K562 (cell line): ENCODE measurements around the gene C1orf122. TPM values are rescaled to one million over a fixed set of nuclear protein-coding genes. Genes with fewer than 3 reads are reported as not detected.
A peak's percentile ranks its signal among the peaks of the same experiment; 100 is the strongest.

Source experiments
- ATAC-seq: fragments of 200-7000 bp; cut with Tn5 transposase; 3 replicates; pipeline ENCODE4 v1.9.1; 2020; ENCODE audit warnings: moderate library complexity
- BruUV-seq: library from RNA; stranded (reverse); fragments of 400-500 nt; replicated peaks from 2 replicates; lab custom pipeline; 2021; lab: Mats Ljungman, UMichigan
- CTCF ChIA-PET: fragments of 300-600 bp; formaldehyde crosslinking; extraction: SDS; loops from one replicate; lab custom pipeline; 2021; ENCODE audit warnings: low intra/inter-chr PET ratio; lab: Yijun Ruan, JAX
- POLR2A ChIA-PET: fragments of 300-600, 350-650 bp; sonication (Branson Sonifier 250); formaldehyde crosslinking; extraction: SDS; loops from one replicate; lab custom pipeline; 2021; ENCODE audit warnings: antibody characterized with exemption, inconsistent platforms; lab: Yijun Ruan, JAX
- DNase-seq, 4 experiments: peaks; one replicate each; pipeline versions ENCODE4 v3.0.0 to v3.0.0-alpha.2; 2011 to 2018; ENCODE audit warnings: low spot score in 3 of 4, mixed read lengths in 3 of 4; ENCODE audit errors: extremely low read depth in 1 of 4
- FAIRE-seq: peaks from 2 replicates; lab custom pipeline; 2011; peaks lifted over from hg19 to GRCh38; lab: Jason Lieb, UNC
- H2AFZ ChIP-seq: 2 replicates; pipeline ENCODE4 v1.6.0; 2011; ENCODE audit warnings: low read depth, low read length, control low read depth, inconsistent platforms
- H3K27ac ChIP-seq: fragments of 200-600 bp; 3 replicates; pipeline ENCODE4 v1.8.0; 2011; ENCODE audit warnings: low read depth, mild to moderate bottlenecking, control low read depth, inconsistent platforms, low read length, moderate library complexity, mixed read lengths; ENCODE audit errors: extremely low read depth
- H3K27me3 ChIP-seq, 2 experiments: fragments of 300-600 bp in 1 of 2; 2 replicates in 1 of 2; 3 replicates in 1 of 2; pipeline versions ENCODE4 v1.6.0 to v1.8.0; 2011; ENCODE audit warnings: inconsistent platforms in 2 of 2, low read length in 2 of 2, mild to moderate bottlenecking in 1 of 2, mixed read lengths in 1 of 2, moderate library complexity in 1 of 2; ENCODE audit not compliant: control insufficient read depth in 2 of 2, insufficient read depth in 2 of 2
- H3K36me3 ChIP-seq: fragments of 300-600 bp; 3 replicates; pipeline ENCODE4 v1.8.0; 2011; ENCODE audit warnings: mild to moderate bottlenecking, low read length, inconsistent platforms; ENCODE audit not compliant: control insufficient read depth, insufficient read depth
- H3K4me1 ChIP-seq, 2 experiments: fragments of 200-600 bp in 1 of 2; replicated peaks in 1 of 2; 2 replicates in 1 of 2; 3 replicates in 1 of 2; pipeline versions ENCODE4 v1.5.1 to v1.8.0; 2011; ENCODE audit warnings: inconsistent platforms in 2 of 2, low read length in 2 of 2, mild to moderate bottlenecking in 1 of 2, mixed read lengths in 1 of 2, moderate library complexity in 1 of 2; ENCODE audit not compliant: control insufficient read depth in 2 of 2, insufficient read depth in 2 of 2
- H3K4me2 ChIP-seq: 2 replicates; pipeline ENCODE4 v1.6.1; 2011; ENCODE audit warnings: low read length, control low read depth, inconsistent platforms, mixed read lengths; ENCODE audit not compliant: insufficient read depth
- H3K4me3 ChIP-seq: fragments of 200-600 bp; sonication (generic), shearing (Covaris generic); 2 replicates; pipeline ENCODE4 v1.5.1; 2016; ENCODE audit warnings: control low read depth, inconsistent platforms
- H3K79me2 ChIP-seq: fragments of 200-600 bp; 3 replicates; pipeline ENCODE4 v1.8.0; 2011; ENCODE audit warnings: low read length, inconsistent platforms; ENCODE audit not compliant: control insufficient read depth, insufficient read depth
- H3K9ac ChIP-seq, 2 experiments: 2 replicates each; pipeline versions ENCODE4 v1.6.0 to v1.6.1; 2011; ENCODE audit warnings: low read depth in 2 of 2, low read length in 2 of 2, control low read depth in 1 of 2, inconsistent platforms in 1 of 2, mild to moderate bottlenecking in 1 of 2, mixed read lengths in 1 of 2; ENCODE audit not compliant: insufficient read depth in 1 of 2
- H3K9me1 ChIP-seq: one replicate; pipeline ENCODE4 v1.6.0; 2011; ENCODE audit warnings: inconsistent platforms, mild to moderate bottlenecking, low read length, moderate library complexity; ENCODE audit not compliant: control insufficient read depth, insufficient read depth
- H3K9me3 ChIP-seq: replicated peaks from 2 replicates; pipeline ENCODE4 v1.5.1; 2011; ENCODE audit warnings: low read depth, low read length, inconsistent platforms; ENCODE audit not compliant: control insufficient read depth, insufficient read depth
- H4K20me1 ChIP-seq: replicated peaks from 2 replicates; pipeline ENCODE4 v1.6.1; 2011; ENCODE audit warnings: low read length, inconsistent platforms, mixed read lengths; ENCODE audit not compliant: control insufficient read depth, insufficient read depth
- C11orf30 ChIP-seq: fragments of 450-650 bp; IDR thresholded peaks from 2 replicates; pipeline ENCODE4 v1.6.1; 2016; ENCODE audit warnings: low read depth, mild to moderate bottlenecking
- CBX3 ChIP-seq, 2 experiments: IDR thresholded peaks; 1 replicate in 1 of 2; 2 replicates in 1 of 2; pipeline ENCODE4 v1.6.1; 2012; ENCODE audit warnings: inconsistent platforms in 2 of 2, low read length in 2 of 2, borderline replicate concordance in 1 of 2, control low read depth in 1 of 2
- CEBPB ChIP-seq: fragments of 450-650 bp; IDR thresholded peaks from 2 replicates; pipeline ENCODE4 v1.6.1; 2016; ENCODE audit warnings: missing genetic modification characterization, missing compliant biosample characterization
- KDM1A ChIP-seq, 2 experiments: fragments of 450-650 bp; IDR thresholded peaks; 2 replicates each; pipeline ENCODE4 v1.6.1; 2016; ENCODE audit warnings: mild to moderate bottlenecking in 2 of 2
- MAFF ChIP-seq: IDR thresholded peaks from 2 replicates; pipeline ENCODE4 v1.6.1; 2012; ENCODE audit warnings: low read length, improper control_type of control experiment
- MAFG ChIP-seq: fragments of 450-650 bp; conservative IDR thresholded peaks from 2 replicates; pipeline ENCODE4 v1.6.1; 2016; ENCODE audit warnings: missing genetic modification characterization, missing compliant biosample characterization
- MAFK ChIP-seq: IDR thresholded peaks from 2 replicates; pipeline ENCODE4 v1.6.1; 2011; ENCODE audit warnings: low read length, improper control_type of control experiment
- TGIF2 ChIP-seq: sonication (generic); formaldehyde crosslinking; IDR thresholded peaks from 2 replicates; pipeline ENCODE4 v1.8.1; 2022; ENCODE audit warnings: mild to moderate bottlenecking, missing genetic modification reagents, moderate library complexity
- ZBTB17 ChIP-seq: fragments of 450-650 bp; formaldehyde crosslinking; IDR thresholded peaks from 2 replicates; pipeline ENCODE4 v1.4.0; 2020; ENCODE audit warnings: mild to moderate bottlenecking
- ZNF175 ChIP-seq: fragments of 200-800 bp; sonication (Bioruptor generic); IDR thresholded peaks from 2 replicates; pipeline ENCODE4 v1.6.1; 2016; ENCODE audit warnings: low read depth, mild to moderate bottlenecking, missing genetic modification characterization, missing compliant biosample characterization
- ZNF316 ChIP-seq: fragments of 450-650 bp; IDR thresholded peaks from 2 replicates; pipeline ENCODE4 v1.6.1; 2016
- ZNF41 ChIP-seq: fragments of 250-450 bp; sonication (Bioruptor Pico); conservative IDR thresholded peaks from 2 replicates; pipeline ENCODE4 v1.4.0; 2020; ENCODE audit warnings: mild to moderate bottlenecking
- WGBS: fragments of 100-300 bp; shearing (Covaris generic); methylation state at CpG from one replicate; pipeline ENCODE4 v1.1.6; 2016; ENCODE audit warnings: low coverage, mixed read lengths; ENCODE audit not compliant: insufficient coverage; ENCODE audit errors: missing lambda C conversion rate; 5-methylcytosine and 5-hydroxymethylcytosine counted together
- in situ Hi-C: fragments of 300-500 bp; cut with MboI; formaldehyde crosslinking; loops from 4 replicates; pipeline ENCODE4 v1.15.0; 2018; ENCODE audit warnings: inconsistent platforms, mixed read lengths
- intact Hi-C: fragments of 100-400 bp; cut with micrococcal nuclease; formaldehyde crosslinking; loops from 2 replicates; pipeline ENCODE4 v1.14.2; 2022
- polyA plus RNA-seq, 8 experiments: library from polyadenylated mRNA; depleted of rRNA in 4 of 8; stranded (reverse) in 5 of 8; unstranded in 3 of 8; fragments of >200 nt; fragmentation: Nextera tagmentation in 2 of 8; fragmentation: Illumina TruSeq in 1 of 8; extraction: Ambion mirVana in 2 of 8; extraction: Trizol in 1 of 8; gene quantifications; 2 replicates each; pipeline versions ENCODE4 v1.2.1 to v1.2.3, GENCODE V29; 2011 to 2014; ENCODE audit warnings: inconsistent platforms in 1 of 8, missing spikeins in 1 of 8
- total RNA-seq, 7 experiments: library from RNA; depleted of rRNA in 6 of 7; stranded (reverse); fragments of >200 nt in 6 of 7; fragmentation: Illumina TruSeq in 2 of 7; extraction: Trizol in 2 of 7; gene quantifications; 2 replicates each; pipeline versions ENCODE4 v1.2.1 to v1.2.3, GENCODE V29; 2011 to 2021; ENCODE audit warnings: low replicate concordance in 1 of 7

C1orf122 gene
- total and polyA plus RNA-seq, 9 of the 15 experiments (the other 6 are each of a cell fraction or from before 2014, with no cell fraction given), result 3.6 to 70.9 (median 17.3) TPM

- Histone ChIP-seq H3K9me3 (no peaks in the 10 kb centered on the region), H4K20me1 (no peaks in the 10 kb centered on the region), H3K79me2 (no peaks in the 10 kb centered on the region), H3K4me3 (no peak overlapping the region), H3K9me1 (no peaks in the 10 kb centered on the region), H3K27ac (no peak overlapping the region), H3K36me3 (peaks cover 67% of the 10 kb centered on the region), H3K27me3 (no peaks in the 10 kb centered on the region), H2AFZ (no peak overlapping the region), H3K4me2 (no peak overlapping the region), H3K4me1 (no peaks in the 10 kb centered on the region), H3K9ac (no peak overlapping the region)
- ChIA-PET POLR2A (interaction anchor here (0.6 to 2.0 kb wide), 3 partner anchors 20 to 173 kb away, joined by 5 to 6 read pairs (median 5); partner anchors contain the start of genes C1orf122 and YRDC), CTCF (no interaction called here)
- FAIRE-seq (no peak), ATAC-seq (no peak), DNase-seq (no peak)
- in situ Hi-C loops (no loop called here), intact Hi-C loops (no loop called here)
- WGBS, result 98% methylated on average over 12 of the region's 12 CpGs
- no peak for TF ChIP-seq CEBPB (tag)
- TF ChIP-seq ZNF41 (CRISPR knock-in tag), result no peak
- TF ChIP-seq KDM1A (IDR thresholded peaks at IDR 0.05), result no peak
- no peak for TF ChIP-seq CBX3 (IDR thresholded peaks at IDR 0.05; ENCODE audit: borderline replicate concordance in 1 of 2, low read length in 2 of 2)
- no TSS peak for BruUV-seq
These were observed 21.0 kb downstream of the C1orf122 start for GRCh38 chr1:37828410-37829074.

GRCh38 chr1:37831109-37831508 is 23.5 kb downstream of the C1orf122 start:
- in situ Hi-C loops, result no loop called here
- ATAC-seq, result no peak
- H3K27ac ChIP-seq, result no peak overlapping the region
- H2AFZ ChIP-seq, result no peak overlapping the region
- TF ChIP-seq MAFF (0 out of 2 replicates have a peak, but pooled peaks have one; percentile 23), ZNF175 (CRISPR knock-in tag) (no peak), ZNF316 (peak; percentile 72), TGIF2 (CRISPR knock-in tag) (no peak), ZBTB17 (CRISPR knock-in tag) (no peak), MAFG (peak; percentile 40), C11orf30 (peak; percentile 63), MAFK (peak; percentile 26; the same call in 1 of the 2 replicates)
- no peaks in the 10 kb centered on the region for H3K27me3 ChIP-seq
- H4K20me1 ChIP-seq, result no peaks in the 10 kb centered on the region
- intact Hi-C loops, result no loop called here
- H3K36me3 ChIP-seq, result peaks cover 74% of the 10 kb centered on the region
- no peak overlapping the region for H3K9ac ChIP-seq
- WGBS, result 88% methylated on average over 4 of the region's 4 CpGs
- no peaks in the 10 kb centered on the region for H3K9me3 ChIP-seq
- no peak overlapping the region for H3K4me3 ChIP-seq
- H3K79me2 ChIP-seq, result no peaks in the 10 kb centered on the region
- ChIA-PET POLR2A (no interaction called here), CTCF (no interaction called here)
- no peak for FAIRE-seq
- DNase-seq, result no peak
- H3K4me1 ChIP-seq, result no peaks in the 10 kb centered on the region
- BruUV-seq, result no TSS peak
- no peaks in the 10 kb centered on the region for H3K9me1 ChIP-seq
- no peak overlapping the region for H3K4me2 ChIP-seq
